Stomach smooth muscle (tissue), 2 donors: Measurements from ENCODE around the gene FBXO17.

Experiments
- H3K27ac ChIP-seq: one replicate; pipeline ENCODE4 v1.7.0; 2013; ENCODE audit warnings: mild to moderate bottlenecking, low read length, inconsistent platforms
- H3K27me3 ChIP-seq, 2 donors: one replicate each; pipeline ENCODE4 v1.7.0; 2013; ENCODE audit warnings: low read length in 2 of 2; ENCODE audit not compliant: insufficient read depth in 2 of 2, control insufficient read depth in 1 of 2
- H3K36me3 ChIP-seq, 2 donors: one replicate each; pipeline ENCODE4 v1.7.0; 2013; ENCODE audit warnings: low read length in 2 of 2; ENCODE audit not compliant: control insufficient read depth in 2 of 2, insufficient read depth in 2 of 2
- H3K4me1 ChIP-seq: one replicate; pipeline ENCODE4 v1.7.0; 2013; ENCODE audit warnings: low read length; ENCODE audit not compliant: control insufficient read depth, insufficient read depth
- H3K4me3 ChIP-seq, 2 donors: one replicate each; pipeline ENCODE4 v1.7.0; 2013; ENCODE audit warnings: low read length in 2 of 2
- H3K9ac ChIP-seq, 2 donors: one replicate each; pipeline ENCODE4 v1.7.0; 2013; ENCODE audit warnings: low read length in 2 of 2, mild to moderate bottlenecking in 1 of 2
- H3K9me3 ChIP-seq, 2 donors: one replicate each; pipeline ENCODE4 v1.7.0; 2013; ENCODE audit warnings: low read length in 2 of 2; ENCODE audit not compliant: control insufficient read depth in 2 of 2
- donor health status: healthy.
- donor health status: Pancreatic carcinoma.

Gene FBXO17

GRCh38 chr19:38928391-38929001 is 47.0 kb downstream of the FBXO17 start:
- no peaks in the 10 kb centered on the region for H3K9me3 ChIP-seq
- H3K4me3 ChIP-seq, result no peak overlapping the region
- peaks cover 12% of the 10 kb centered on the region for H3K4me1 ChIP-seq
- no peak overlapping the region for H3K27ac ChIP-seq
- no peaks in the 10 kb centered on the region for H3K27me3 ChIP-seq
- H3K9ac ChIP-seq, result no peak overlapping the region
- H3K36me3 ChIP-seq, result peaks cover 6 to 18% of the 10 kb centered on the region in 2 donors

- H3K9me3 ChIP-seq, result no peaks in the 10 kb centered on the region
- H3K4me1 ChIP-seq, result no peaks in the 10 kb centered on the region
- H3K9ac ChIP-seq, result no peak overlapping the region
- no peaks in the 10 kb centered on the region for H3K27me3 ChIP-seq
- no peak overlapping the region for H3K27ac ChIP-seq
- H3K36me3 ChIP-seq, result peaks cover 3 to 17% of the 10 kb centered on the region in 2 donors
- no peak overlapping the region for H3K4me3 ChIP-seq
These were observed 51.2 kb downstream of the FBXO17 start for GRCh38 chr19:38924388-38924787.

GRCh38 chr19:38922482-38922881 is 53.1 kb downstream of the FBXO17 start:
- H3K27me3 ChIP-seq, result no peaks in the 10 kb centered on the region
- no peak overlapping the region for H3K27ac ChIP-seq
- no peak overlapping the region for H3K4me3 ChIP-seq
- H3K9ac ChIP-seq, result no peak overlapping the region
- peaks cover 3 to 17% of the 10 kb centered on the region in 2 donors for H3K36me3 ChIP-seq
- no peaks in the 10 kb centered on the region for H3K4me1 ChIP-seq
- H3K9me3 ChIP-seq, result no peaks in the 10 kb centered on the region

GRCh38 chr19:38921420-38922274 is 53.9 kb downstream of the FBXO17 start:
- no peak overlapping the region for H3K9ac ChIP-seq
- H3K9me3 ChIP-seq, result no peaks in the 10 kb centered on the region
- peaks cover 3 to 17% of the 10 kb centered on the region in 2 donors for H3K36me3 ChIP-seq
- H3K4me3 ChIP-seq, result no peak overlapping the region
- H3K4me1 ChIP-seq, result no peaks in the 10 kb centered on the region
- no peaks in the 10 kb centered on the region for H3K27me3 ChIP-seq
- H3K27ac ChIP-seq, result no peak overlapping the region

GRCh38 chr19:38920602-38921419 is 54.7 kb downstream of the FBXO17 start:
- H3K4me1 ChIP-seq, result no peaks in the 10 kb centered on the region

GRCh38 chr19:38919837-38920601 is 55.5 kb downstream of the FBXO17 start:
- Histone ChIP-seq H3K4me1 (no peaks in the 10 kb centered on the region), H3K27me3 (no peaks in the 10 kb centered on the region), H3K9me3 (no peaks in the 10 kb centered on the region), H3K36me3 (peaks cover 3 to 17% of the 10 kb centered on the region in 2 donors), H3K4me3 (no peak overlapping the region), H3K9ac (no peak overlapping the region), H3K27ac (no peak overlapping the region)

More at GRCh38 chr19:38920602-38921419, 54.7 kb downstream of the FBXO17 start:
- H3K9ac ChIP-seq, result no peak overlapping the region
- H3K27me3 ChIP-seq, result no peaks in the 10 kb centered on the region
- H3K36me3 ChIP-seq, result peaks cover 3 to 17% of the 10 kb centered on the region in 2 donors
- no peaks in the 10 kb centered on the region for H3K9me3 ChIP-seq
- no peak overlapping the region for H3K27ac ChIP-seq
- no peak overlapping the region for H3K4me3 ChIP-seq

- Histone ChIP-seq H3K27me3 (no peaks in the 10 kb centered on the region), H3K9ac (no peak overlapping the region), H3K9me3 (no peaks in the 10 kb centered on the region), H3K4me3 (no peak overlapping the region), H3K27ac (no peak overlapping the region), H3K36me3 (peaks cover 3 to 9% of the 10 kb centered on the region in 2 donors), H3K4me1 (no peaks in the 10 kb centered on the region)
These were observed 57.0 kb downstream of the FBXO17 start for GRCh38 chr19:38918526-38918925.

- Histone ChIP-seq H3K9ac (no peak overlapping the region), H3K27ac (no peak overlapping the region), H3K4me3 (no peak overlapping the region), H3K36me3 (peaks cover 3 to 9% of the 10 kb centered on the region in 2 donors), H3K27me3 (no peaks in the 10 kb centered on the region), H3K4me1 (no peaks in the 10 kb centered on the region), H3K9me3 (no peaks in the 10 kb centered on the region)
These were observed 57.5 kb downstream of the FBXO17 start for GRCh38 chr19:38917921-38918491.

GRCh38 chr19:38917516-38917915 is 58.0 kb downstream of the FBXO17 start:
- Histone ChIP-seq H3K4me3 (no peak overlapping the region), H3K27ac (no peak overlapping the region), H3K4me1 (no peaks in the 10 kb centered on the region), H3K36me3 (peaks cover 3 to 9% of the 10 kb centered on the region in 2 donors), H3K9ac (no peak overlapping the region), H3K27me3 (peaks cover 0 to 3% of the 10 kb centered on the region in 2 donors), H3K9me3 (no peaks in the 10 kb centered on the region)
